Measurements from ENCODE around the gene CIITA.
"Not testable (repeated sequence)": the region's sequence is repeated elsewhere in the genome, so short reads cannot be mapped to it uniquely, and the experiment has no call there.

Gene CIITA

DNA sequence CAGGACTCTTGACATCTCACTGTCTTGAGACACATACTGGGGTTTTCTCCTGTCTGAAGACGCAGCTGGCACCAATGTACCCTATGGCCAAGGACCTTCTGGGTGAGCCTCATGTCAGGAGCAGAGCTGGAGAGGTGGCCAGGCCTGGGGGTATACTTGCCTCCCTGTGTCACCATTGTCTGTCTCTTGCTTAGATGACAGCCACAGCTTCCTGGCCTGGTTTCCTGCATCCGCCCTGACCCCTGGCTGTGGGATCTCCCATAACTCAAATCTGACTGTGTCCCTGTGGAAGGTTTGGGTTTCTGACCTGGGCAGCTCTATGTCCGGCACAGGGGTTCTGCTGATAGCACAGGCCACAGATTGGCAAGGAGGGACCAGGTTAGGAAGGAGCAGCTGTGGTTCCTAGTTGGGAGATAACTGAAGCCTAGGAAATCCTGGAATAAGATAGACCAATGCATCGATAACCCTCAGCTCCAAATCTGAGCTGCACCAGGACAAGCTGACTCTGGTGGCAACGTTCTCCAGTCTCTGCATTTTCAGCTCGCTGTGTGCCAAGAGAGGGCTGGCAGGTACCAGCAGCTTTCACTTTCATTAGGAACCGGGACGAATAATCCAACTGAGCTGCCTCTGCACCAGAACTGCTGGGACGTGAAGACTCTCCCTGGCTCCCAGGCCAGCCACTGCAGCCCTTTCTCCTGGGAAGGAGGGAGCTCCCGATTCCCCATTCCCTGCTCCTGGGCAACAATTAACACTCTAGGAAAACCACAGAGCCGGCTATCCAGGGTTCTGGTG, 60.3 kb downstream of the CIITA start:
- DNase-seq = no peak

DNA sequence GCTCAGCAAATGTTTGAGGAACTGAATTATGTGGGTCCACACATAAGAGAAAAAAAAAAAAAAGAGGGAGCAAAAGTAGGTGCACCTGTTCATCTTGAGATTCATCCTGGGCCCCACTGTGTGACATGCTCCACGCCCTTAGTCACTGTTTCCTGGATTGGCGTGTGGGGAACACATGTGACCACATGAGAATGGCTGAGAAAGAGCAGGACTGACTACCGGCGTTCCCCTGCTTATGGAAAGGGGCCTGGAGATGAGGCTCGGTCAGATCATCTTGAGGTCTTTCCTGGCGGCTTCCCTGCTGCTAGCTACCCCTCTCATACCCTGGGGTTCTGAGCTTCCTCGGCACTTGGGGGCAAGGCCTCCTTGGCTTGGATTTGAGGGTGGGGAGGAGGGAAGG, 61.3 kb downstream of the CIITA start:
- DNase-seq = no peak

DNA sequence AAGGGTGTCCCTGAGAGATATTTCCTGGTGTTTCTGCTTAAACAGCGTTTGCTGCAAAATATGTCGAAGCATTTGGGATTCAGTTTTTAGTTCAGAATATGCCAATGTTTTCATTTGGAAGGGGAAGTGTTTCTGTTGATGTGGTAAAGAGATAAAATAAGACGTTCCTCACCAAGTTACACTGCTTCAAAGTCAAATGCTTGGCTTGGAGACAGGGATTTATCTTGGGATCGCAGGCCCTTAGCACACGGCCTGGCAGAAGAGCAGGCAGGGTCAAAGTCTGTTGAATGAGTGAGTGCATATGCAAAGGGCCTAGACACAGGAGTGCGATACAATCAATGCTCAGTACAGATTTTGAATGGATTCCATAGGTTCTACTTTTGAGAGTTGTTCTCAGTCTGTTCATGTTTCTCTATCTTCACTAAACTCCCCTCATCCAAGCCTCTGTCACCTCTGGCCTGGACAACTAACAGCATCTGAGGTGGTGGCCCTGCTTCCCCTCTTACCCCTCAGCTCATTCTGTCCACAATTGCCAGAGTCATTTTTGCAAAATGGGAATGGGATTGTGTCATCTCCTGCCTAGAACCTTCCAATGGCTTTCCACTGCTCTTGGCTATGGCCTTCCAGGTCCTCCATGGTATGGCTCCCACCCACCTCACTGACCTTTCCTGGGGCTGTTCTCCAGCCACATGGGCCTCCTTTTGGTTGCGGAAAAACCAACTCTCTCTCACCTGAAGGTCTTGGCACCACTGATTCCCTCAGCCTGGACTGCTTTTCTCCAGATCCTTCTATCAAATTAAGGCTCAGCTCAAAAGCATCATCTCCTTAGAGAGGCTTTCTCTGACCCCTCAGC, 62.0 kb downstream of the CIITA start:
- no peak for DNase-seq

DNA sequence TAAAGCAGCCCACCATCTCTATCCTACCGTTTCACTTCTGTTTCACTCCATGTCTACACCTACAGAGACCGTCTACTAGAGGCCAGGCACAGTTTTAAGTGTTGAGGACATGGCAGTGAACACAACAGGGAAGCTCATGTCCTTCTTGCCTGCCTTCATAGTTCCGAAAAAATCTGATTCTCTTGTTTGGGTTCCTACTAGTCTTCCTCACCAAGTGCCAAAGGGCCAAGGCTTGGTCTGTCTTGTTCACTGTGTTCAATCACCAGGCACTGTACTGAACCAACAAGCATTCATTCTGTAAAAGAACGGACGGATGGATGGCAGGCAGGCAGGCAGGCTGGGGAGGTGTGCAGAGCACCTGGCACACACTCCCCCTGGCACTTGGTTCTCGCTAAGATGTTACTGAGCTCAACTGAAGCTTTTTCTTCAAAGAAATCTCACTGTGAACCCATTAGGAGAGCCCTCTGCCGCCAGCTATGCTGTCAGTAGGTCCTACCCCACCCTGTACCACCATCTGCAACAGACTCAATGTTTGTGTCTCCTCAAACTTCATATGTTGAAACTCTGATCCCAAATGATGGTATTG, 62.7 kb downstream of the CIITA start:
- DNase-seq = no peak

DNA sequence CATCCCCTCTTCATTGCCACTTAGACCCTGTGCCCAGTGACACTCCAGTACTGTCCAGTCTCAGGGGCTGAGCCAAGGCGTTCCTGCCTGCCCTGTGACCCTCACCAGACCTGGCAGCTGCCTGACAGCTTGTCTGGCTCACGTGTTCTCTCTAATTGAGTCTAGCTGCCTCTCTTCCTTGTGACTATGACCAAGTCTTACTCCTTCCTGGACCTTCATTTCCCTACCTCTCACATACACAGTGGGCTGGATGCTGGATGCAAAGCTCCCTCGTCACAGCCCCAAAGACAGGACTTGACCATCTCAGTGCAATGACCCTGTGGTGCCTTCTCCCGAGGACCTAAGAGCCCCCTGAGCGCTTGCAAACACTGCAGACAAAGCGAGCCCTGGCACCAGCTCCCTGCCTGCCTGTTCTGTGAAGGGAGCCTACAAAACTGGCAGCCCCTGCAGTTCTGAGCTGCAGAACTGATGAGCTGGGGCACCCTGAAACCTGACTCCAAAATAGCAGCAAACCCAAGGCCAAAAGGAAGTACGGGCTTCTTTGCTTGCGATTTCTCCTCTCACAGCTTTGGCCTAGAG, 63.6 kb downstream of the CIITA start:
- DNase-seq = no peak

DNA sequence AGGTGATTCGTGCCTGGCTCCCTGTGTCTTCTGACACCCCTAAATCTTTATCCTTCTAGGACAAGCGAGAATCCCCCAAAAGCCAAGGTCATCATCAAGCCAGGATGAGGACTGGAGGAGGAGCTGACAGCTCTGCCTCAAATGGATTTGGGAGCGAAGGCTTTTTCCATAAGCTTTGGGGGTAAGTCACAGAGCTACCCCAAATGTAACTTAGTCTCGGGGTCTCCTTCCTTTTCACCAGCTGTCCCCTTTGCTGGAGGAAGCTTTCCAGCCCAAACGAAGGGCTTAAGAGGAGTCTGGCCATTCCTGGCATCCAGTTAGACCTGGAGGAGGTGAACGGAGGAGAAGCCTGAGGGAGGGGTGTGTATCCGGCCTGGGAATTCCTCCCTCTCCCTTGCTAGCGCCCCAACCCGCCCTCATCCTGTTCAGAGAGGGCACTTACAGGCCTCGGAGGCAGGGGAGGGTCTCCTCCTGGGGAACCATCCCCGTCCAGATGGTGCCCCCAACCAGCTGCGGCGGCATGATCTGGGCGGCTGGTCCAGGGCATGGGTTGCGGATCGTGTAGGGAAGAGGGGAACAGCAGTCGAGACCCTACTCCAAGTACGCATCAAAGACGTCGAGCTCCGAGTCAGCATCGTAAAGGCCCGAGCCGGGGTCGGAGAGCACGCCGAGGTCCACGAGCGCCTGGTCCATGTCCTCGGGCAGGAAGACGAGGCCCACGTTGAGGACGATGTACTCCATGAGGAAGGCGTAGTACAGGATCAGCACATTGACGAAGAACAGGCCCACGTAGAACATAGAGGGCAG, 64.3 kb downstream of the CIITA start:
- DNase-seq = no peak

DNA sequence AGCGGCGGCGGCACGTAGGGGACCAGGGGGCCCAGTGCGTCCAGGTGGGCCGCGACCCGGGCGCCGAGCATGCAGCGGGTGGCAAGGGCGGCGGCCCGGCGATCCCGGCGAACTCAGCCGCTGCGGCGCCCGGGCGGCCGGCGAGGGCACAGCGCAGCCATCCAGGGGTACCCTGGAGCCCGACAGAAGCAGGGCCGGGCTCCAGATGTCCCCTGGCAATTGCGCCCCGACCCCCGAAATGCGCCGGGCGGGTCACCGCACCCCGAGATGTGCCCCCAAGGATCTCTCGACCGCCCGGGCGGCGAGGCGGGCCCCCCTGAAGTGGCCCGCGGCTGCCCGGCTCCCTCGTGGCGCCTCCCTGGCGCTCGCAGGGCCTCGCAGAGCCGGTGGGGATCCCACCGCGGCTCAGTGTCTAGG, 64.9 kb downstream of the CIITA start:
- DNase-seq = not testable (repeated sequence)

DNA sequence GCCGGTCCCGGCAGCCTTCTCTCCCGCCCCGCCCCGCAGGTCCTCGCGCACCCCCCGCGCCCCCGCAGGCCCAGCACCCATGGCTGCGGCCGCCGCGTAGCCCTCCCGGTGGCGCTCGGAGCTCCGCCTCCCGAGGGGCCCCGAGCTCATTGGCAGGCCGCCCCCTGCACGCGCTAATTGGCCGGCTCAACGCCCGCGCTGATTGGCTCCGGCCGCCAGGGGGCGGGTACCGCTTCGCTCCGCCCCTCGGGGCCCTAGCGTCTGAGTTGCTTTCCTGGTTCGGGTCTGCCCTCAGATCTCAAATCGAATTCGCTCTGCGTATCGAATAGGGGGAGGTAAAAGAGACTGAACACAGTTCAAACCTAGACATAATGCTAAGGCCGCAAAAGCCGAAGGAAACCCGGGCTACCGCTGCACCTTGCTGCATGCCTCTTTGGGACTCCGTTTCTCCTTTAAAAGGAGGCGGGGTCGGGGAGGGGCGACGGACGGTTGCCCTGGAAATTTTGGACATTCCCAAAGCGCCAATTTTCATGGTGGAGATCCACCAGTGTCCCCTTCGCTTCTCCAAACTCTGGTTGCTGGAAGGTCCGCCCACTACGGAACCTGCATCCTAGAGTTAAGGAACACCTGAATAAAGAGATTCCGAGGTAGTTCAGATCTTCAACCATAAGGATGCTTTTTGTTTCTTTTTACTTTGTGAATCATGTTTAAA, 65.5 kb downstream of the CIITA start, which contains the start of gene DEXI:
Gene DEXI (minus strand): TSS at position 117 of the 712 bp plus-strand sequence. CDS start 463 bp downstream, outside the sequence.
- DNase-seq = peak; percentile 89 to 95 (median 91)

DNA sequence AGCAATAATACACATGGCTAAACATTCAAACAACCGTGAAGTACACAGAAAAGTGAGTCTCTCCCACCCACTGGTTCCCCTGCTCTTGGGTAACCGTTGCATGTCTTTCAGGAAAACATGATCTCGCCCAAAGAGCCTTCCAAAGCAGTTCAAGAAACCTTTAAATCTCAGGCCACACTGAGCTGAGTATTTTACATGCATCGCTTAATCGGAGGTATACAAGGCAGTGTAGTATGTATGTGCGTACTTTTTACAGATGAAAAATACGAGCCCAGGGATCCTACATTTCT, 66.0 kb downstream of the CIITA start:
- no peak for DNase-seq

DNA sequence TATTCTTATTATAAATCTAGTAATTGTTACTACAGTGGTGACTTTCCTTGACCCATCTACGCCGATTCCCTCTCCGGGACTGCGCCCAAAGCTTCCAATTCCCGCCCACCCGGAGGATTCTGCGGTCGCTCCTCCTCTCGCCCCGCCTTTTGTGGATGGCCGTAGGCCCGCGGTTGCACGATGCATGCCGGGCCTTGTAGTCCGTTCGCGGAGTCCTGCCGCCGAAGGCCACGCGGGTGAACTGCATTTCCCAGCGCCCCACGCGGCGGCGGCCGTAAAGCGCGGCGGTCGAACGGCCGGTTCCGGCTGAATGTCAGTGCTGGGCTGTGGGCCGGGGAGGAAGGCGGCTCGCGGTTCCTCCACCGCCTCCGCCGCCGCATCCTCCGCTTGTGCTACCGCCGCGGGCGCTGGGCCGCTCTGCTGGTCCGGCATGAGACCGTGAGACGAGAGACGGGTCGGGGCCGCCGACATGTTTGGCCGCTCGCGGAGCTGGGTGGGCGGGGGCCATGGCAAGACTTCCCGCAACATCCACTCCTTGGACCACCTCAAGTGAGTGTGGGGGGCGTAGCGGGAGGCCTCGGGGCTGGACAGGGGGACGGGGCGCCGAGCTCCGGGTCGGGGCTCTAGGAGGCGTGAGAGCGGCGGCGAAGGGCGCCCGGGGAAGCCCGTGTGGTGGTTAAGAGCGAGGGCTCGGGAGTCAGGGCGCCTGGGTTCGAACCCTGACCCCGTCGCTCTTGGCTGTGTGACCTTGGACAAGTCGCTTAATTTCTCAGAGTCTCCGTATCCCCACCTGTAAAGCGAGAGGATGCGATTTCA, 67.5 kb downstream of the CIITA start, which contains the start of gene CLEC16A:
Gene CLEC16A (plus strand): TSS at position 316 of the 816 bp plus-strand sequence. CDS start 154 bp downstream, at position 470.
- DNase-seq = peak; percentile 91 to 96 (median 92)

DNA sequence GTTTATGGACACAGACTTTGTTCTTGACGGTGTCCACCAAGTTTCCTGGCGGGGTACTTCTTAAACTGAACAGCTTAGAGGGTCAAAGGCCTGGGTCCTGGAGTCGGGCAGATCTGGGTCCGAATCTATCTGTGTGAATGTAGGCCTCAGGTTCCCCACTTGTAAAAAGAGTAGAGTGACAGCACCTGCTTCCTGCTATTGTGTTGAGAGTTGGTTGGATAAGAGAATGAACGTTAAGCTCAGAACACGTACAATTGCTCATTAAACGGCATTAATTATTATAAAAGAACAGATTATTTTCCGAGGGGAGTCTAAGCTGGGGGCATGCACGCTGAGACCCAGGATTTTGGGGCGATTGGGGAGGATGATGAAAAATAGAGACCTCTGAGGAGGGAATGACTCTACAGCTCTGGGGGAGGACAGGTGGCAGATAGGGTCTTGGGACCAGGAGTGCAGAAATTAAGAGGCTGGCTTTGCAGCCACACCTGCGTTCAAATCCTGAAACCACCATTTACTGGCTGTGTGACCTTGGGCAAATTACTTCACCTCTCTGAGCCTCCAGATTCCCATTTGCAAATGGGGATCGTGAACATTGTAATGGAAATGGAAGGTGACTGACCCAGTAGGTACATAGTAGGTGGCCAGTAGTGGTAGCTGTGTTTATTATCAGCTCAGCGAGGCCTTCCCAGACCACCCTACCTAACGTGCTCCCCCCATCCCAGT, 68.2 kb downstream of the CIITA start:
- DNase-seq = no peak

DNA sequence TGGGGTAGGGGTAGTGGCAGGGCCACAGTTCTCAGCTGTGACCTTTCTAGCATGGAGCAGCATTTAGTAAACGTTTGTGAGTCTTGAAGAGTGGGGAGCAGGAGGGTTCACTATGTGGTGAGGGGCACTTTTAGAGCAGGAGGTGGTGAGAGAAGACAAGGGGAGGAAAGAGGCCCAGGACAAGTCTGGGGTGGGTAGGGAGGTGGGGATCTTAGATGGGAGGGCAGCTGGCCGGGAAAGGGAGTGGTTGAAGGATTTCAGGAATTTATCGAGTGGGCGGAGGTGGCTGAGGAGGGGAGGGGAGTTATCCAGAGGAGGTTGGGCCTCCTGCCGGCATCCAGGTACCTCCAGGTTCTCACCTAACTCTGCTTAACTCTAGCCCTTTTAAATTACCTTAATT, 69.3 kb downstream of the CIITA start:
- no peak for DNase-seq

DNA sequence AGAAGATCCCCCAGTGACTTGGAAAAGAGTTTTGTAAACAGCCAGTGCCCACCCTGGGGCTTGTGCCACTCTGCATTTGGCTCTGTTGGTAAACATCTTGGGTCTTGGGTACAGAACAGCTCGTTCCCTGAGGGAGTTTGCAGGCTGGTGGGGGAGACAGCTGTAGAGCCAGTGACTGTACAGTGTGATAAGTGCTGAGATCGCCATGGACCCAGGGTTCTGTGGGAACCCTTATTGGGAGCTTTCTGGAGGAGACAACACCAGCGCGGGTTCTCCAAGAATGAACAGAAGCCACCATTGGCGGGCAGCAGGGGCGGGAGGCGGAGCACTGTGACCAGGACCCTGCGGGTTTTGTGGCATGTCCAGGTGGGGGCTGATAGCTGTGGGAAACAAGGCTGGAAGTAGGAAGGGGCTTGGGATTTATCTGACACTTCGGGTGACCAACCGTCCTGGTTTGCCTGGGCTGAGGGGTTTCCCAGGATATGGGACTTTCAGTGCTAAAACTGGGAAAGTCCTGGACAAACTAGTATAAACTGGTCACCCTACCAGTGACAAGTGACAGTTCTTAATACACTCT, 70.3 kb downstream of the CIITA start:
- no peak for DNase-seq

DNA sequence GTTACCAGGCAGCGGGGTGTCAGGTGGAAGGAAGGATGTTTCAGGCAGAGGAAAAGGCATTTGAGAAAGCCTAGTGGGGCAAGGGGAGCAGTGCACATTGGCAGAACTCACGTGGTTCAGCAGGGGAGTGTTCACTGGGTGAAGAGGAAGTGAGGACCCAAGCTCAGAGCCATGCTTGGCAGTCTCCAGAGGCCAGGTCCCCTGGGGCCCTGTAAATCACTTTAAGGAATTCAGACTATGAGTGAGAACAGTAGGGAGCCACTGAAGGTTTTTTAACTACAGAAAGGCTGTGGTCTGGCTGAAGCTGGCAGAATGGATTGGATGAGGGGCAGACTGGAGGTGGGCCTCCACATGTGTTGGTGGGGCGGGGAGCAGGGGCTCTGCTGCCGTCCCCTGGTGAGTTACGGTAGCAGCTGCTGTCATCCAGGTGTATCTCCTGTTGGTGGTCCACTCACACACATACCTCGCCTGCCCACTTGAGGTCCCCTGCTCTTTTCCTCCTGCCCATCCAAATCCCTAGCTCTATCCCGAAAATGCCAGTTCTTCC, 72.5 kb downstream of the CIITA start:
- DNase-seq = peak in 2 of 5 donors; percentile 35 to 69

DNA sequence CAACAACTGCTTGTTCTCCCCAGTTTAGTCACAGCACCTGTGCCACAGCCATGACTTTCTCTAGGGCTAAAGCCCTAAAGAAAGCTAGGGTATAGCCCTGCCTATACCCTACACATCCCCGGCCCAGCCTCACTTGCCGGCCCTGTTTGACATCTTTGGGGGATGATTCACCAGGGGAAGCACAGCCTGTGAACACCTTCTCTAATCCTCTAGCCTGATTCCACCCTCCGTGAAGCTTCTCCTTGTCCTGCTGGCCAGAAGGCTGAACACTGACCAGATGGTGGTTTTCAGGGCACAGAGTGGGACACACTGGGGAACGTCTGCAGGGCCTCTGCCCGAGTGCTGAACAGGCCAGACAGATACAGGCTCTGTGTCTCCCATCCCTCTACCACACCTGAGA, 73.4 kb downstream of the CIITA start:
- no peak for DNase-seq

DNA sequence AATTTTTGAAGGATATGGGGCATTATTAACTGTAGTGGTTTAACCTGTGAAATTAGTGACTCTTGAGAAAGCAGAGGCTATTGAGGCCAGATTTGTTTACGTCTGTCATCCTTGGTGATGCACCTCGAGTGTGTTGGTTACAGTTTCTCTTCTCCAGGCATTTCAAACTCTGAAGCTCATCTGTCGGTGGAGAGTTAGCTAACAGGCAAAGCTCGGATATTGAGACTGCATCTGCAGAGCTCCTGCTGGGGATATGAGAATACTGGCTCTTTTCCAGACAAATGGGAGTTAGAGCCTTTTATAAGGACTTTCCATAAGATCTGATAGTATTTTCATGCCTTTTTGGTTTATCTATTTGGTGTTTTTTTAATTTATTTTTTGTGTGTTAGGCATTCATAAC, 74.0 kb downstream of the CIITA start:
- no peak for DNase-seq

DNA sequence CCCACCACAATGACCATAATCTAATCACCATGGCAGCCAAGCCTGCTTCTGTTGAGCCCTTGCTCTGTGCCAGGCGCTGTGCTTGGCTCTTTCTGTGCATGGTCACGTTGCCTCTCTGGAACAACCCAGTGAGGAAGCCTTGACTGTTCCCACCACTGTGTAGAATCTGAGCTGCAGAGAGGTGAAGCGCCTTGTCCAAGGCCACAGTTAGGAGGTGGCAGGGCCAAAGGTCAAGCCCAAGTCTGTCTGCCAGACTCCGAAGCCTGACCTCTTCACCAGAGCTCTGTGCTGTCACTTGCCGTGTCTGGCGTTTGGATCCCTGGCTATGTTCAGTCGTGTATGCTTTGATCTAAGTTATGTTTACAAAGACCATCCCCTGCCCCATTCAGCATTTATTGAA, 77.9 kb downstream of the CIITA start:
- DNase-seq = no peak

DNA sequence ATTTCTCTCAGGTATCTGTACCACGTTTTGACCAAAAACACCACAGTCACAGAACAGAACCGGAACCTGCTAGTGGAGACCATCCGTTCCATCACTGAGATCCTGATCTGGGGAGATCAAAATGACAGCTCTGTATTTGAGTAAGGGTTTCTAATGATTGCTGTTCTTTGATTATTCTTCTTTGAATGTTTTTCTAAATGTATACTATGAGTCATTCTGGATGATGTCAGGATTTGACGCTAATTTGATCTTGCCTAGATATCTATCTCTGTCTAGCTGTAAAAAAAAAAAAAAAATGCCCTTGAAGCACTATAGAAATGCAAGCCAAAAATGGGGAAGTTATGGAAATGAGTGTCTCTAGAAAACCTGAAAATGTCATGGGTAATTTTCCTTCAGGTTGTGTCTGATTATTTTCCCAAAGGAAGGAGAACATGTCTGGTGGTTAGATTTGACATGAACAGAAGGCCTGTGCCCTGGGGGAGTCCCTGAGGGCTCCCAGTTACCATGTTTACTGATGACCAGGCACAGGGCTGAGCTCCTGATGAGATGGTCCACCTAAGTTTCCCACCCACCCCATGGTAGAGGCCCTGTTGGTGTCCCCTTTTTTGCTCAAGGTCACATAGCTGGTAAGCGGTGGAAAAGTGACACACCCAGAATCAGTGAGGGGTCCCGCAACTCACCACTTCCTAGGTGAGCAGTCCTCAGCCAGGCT, 80.9 kb downstream of the CIITA start:
- DNase-seq = peak in 1 of 5 donors; percentile 70

DNA sequence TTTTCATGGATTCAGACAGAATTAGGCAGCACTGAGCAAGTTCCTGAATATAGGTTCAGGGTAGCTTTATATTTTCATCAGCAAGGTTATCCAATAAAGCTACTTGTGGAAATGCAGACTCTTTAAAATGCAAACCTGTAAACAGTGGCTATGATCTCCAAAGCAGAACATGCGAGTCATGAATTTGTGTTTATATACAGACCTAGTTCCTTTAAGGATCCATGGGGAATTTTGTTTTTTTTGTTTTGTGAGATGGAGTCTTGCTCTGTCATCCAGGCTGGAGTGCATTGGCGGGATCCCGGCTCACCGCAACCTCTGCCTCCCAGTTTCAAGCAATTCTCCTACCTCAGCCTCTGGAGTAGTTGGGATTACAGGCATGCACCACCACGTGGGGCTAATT, 82.2 kb downstream of the CIITA start:
- no peak for DNase-seq
